ENCODE measurements around the gene NAV1. TPM values are rescaled to one million over a fixed set of nuclear protein-coding genes. Genes with fewer than 3 reads are reported as not detected.

NAV1 gene
- polyA plus RNA-seq, 1 donor (not counting 4 experiments of a cell fraction or from before 2014, with no cell fraction given): 13.2 TPM

DNA sequence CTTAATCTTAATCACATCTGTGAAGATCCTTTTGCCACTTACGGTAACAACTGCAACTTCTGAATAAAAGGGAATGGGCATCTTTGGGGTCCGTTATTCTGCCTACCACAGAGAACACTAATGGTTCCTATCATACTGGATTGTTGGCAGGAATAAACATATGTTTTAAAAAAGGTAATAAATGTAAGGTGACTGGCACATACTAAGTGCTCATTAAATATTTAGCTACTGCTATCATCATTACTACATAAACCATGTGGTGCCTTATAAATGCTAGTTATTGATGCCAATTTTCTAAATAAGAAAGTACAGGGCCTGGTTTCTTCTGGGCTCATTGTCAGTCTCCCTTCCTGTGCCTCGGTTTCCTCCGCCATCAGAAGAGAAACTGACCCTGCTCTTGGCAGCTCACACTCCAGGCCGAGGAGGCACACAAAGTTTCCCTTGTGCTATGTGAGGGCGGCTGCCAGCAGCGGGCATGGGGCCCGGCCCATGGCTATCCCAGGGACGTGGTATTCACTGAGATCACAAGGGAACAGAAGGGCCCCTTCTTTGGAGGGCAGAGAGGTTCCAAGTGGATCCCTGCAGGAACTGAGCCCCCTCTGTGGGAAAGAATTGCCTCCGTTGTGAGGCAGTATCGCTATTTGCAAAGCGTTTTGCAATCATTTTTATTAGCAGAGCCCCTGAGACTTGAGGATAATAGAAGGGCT is 26.2 kb downstream of the NAV1 start:
- Histone ChIP-seq H3K27ac (ENCODE audit: control insufficient read depth, insufficient read depth, low read length) (no peak overlapping the region), H4K20me1 (ENCODE audit: control insufficient read depth, extremely low read depth, insufficient read depth, low read length) (no peaks in the 10 kb centered on the region), H3K9ac (ENCODE audit: control insufficient read depth, extremely low read depth, insufficient read depth, low read length) (no peak overlapping the region), H3K4me2 (ENCODE audit: control insufficient read depth, extremely low read depth, insufficient read depth, low read depth, low read length) (no peak overlapping the region), H3K36me3 (ENCODE audit: control insufficient read depth in 2 of 2, extremely low read depth in 1 of 2, insufficient read depth in 2 of 2, low read length in 2 of 2) (no peaks in the 10 kb centered on the region), H3K27me3 (ENCODE audit: control insufficient read depth, extremely low read depth, insufficient read depth, low read length) (peaks cover 3% of the 10 kb centered on the region), H3K79me2 (ENCODE audit: control insufficient read depth, insufficient read depth, low read length) (no peaks in the 10 kb centered on the region), H3K4me1 (ENCODE audit: control insufficient read depth, extremely low read depth, insufficient read depth, low read length) (no peaks in the 10 kb centered on the region), H3K4me3 (ENCODE audit: control insufficient read depth in 2 of 3, extremely low read depth in 1 of 3, insufficient read depth in 2 of 3, low read depth in 1 of 3, low read length in 3 of 3) (no peak overlapping the region), H3K9me3 (ENCODE audit: control insufficient read depth, low read depth, low read length) (no peaks in the 10 kb centered on the region), H3K9me1 (ENCODE audit: control insufficient read depth, extremely low read depth, insufficient read depth, low read length) (no peaks in the 10 kb centered on the region), H2AFZ (ENCODE audit: control insufficient read depth, low read length) (no peak overlapping the region)
- FAIRE-seq: no peak
- DNase-seq (ENCODE audit: low read depth, low spot score): no peak
- dilution Hi-C loops (cut with MboI; ENCODE audit: extremely low pct_ligation_motif_present, low sequenced_read_pairs): loop anchor here (25.0 kb wide), 2 partner anchors 122 to 222 kb away; no protein-coding TSS in a partner anchor
- TF ChIP-seq, protein P1, sequence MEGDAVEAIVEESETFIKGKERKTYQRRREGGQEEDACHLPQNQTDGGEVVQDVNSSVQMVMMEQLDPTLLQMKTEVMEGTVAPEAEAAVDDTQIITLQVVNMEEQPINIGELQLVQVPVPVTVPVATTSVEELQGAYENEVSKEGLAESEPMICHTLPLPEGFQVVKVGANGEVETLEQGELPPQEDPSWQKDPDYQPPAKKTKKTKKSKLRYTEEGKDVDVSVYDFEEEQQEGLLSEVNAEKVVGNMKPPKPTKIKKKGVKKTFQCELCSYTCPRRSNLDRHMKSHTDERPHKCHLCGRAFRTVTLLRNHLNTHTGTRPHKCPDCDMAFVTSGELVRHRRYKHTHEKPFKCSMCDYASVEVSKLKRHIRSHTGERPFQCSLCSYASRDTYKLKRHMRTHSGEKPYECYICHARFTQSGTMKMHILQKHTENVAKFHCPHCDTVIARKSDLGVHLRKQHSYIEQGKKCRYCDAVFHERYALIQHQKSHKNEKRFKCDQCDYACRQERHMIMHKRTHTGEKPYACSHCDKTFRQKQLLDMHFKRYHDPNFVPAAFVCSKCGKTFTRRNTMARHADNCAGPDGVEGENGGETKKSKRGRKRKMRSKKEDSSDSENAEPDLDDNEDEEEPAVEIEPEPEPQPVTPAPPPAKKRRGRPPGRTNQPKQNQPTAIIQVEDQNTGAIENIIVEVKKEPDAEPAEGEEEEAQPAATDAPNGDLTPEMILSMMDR (optimal IDR thresholded peaks at IDR 0.05 in 1 of 3, IDR thresholded peaks at IDR 0.05 in 1 of 3, conservative IDR thresholded peaks at IDR 0.05 in 1 of 3; ENCODE audit: extremely low read depth in 1 of 3, insufficient read depth in 2 of 3, low read length in 3 of 3): no peak
- no peak for TF ChIP-seq EZH2 (IDR thresholded peaks at IDR 0.05; ENCODE audit: low read length)

DNA sequence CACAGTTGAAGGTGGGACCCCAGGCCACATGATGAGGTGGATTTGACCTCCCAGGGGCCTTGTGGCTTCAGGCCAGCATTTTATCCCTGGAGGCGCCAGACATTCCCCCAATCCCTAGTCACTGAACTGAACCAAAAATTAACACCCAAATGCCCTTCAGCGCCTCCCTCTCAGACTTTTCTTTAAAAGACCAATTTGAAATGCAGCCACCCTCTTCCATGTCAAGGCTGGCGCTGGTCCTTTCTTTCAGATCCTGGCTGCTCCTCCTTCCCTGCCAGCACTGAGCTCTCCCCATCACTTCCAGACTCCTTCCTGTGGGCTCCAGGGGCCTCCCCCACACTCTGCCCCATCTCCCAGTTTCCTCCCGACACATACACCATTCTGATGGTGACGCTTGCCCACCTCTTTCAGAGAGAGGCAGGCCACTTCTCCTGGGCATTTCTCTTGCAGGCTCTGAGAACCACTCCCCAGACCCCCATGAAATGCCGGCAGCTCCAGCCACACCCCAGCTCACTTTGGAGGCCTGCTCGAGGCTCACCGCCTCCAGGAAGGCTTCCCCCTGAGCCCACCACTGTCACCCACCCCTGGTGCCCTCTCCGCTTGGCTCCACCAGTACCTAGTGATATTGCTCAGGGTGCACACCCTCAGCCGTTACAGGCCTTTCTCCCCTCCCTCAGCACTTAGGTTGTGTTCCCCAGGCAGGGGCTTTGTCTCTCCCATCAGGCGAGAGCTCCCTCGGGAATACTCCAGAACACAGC is 27.0 kb downstream of the NAV1 start:
- no peaks in the 10 kb centered on the region for H3K79me2 ChIP-seq (ENCODE audit: control insufficient read depth, insufficient read depth, low read length)
- no peak overlapping the region for H3K9ac ChIP-seq (ENCODE audit: control insufficient read depth, extremely low read depth, insufficient read depth, low read length)
- no peaks in the 10 kb centered on the region for H4K20me1 ChIP-seq (ENCODE audit: control insufficient read depth, extremely low read depth, insufficient read depth, low read length)
- no peaks in the 10 kb centered on the region for H3K36me3 ChIP-seq (ENCODE audit: control insufficient read depth in 2 of 2, extremely low read depth in 1 of 2, insufficient read depth in 2 of 2, low read length in 2 of 2)
- no peaks in the 10 kb centered on the region for H3K4me1 ChIP-seq (ENCODE audit: control insufficient read depth, extremely low read depth, insufficient read depth, low read length)
- no peak for TF ChIP-seq EZH2 (IDR thresholded peaks at IDR 0.05; ENCODE audit: low read length)
- TF ChIP-seq, protein P1 (optimal IDR thresholded peaks at IDR 0.05 in 1 of 3, IDR thresholded peaks at IDR 0.05 in 1 of 3, conservative IDR thresholded peaks at IDR 0.05 in 1 of 3; ENCODE audit: extremely low read depth in 1 of 3, insufficient read depth in 2 of 3, low read length in 3 of 3): no peak
- dilution Hi-C loops (cut with MboI; ENCODE audit: extremely low pct_ligation_motif_present, low sequenced_read_pairs): loop anchor here (25.0 kb wide), 2 partner anchors 121 to 221 kb away; no protein-coding TSS in a partner anchor
- H3K9me3 ChIP-seq (ENCODE audit: control insufficient read depth, low read depth, low read length): no peaks in the 10 kb centered on the region
- no peaks in the 10 kb centered on the region for H3K9me1 ChIP-seq (ENCODE audit: control insufficient read depth, extremely low read depth, insufficient read depth, low read length)
- FAIRE-seq (no peak), DNase-seq (ENCODE audit: low read depth, low spot score) (no peak)
- peaks cover 11% of the 10 kb centered on the region for H3K27me3 ChIP-seq (ENCODE audit: control insufficient read depth, extremely low read depth, insufficient read depth, low read length)
- H3K4me2 ChIP-seq (ENCODE audit: control insufficient read depth, extremely low read depth, insufficient read depth, low read depth, low read length): no peak overlapping the region
- H3K4me3 ChIP-seq (ENCODE audit: control insufficient read depth in 2 of 3, extremely low read depth in 1 of 3, insufficient read depth in 2 of 3, low read depth in 1 of 3, low read length in 3 of 3): no peak overlapping the region
- H2AFZ ChIP-seq (ENCODE audit: control insufficient read depth, low read length): no peak overlapping the region
- no peak overlapping the region for H3K27ac ChIP-seq (ENCODE audit: control insufficient read depth, insufficient read depth, low read length)
